Measurements from ENCODE around the gene NUFIP1.
"Not testable (repeated sequence)": the region's sequence is repeated elsewhere in the genome, so short reads cannot be mapped to it uniquely, and the experiment has no call there.

Gene NUFIP1

GRCh38 chr13:44989071-44989889 is at the start of gene NUFIP1, which contains the start of gene GPALPP1:
Gene NUFIP1, minus strand, starts transcription at chr13:44989471. Its CDS starts 35 bp downstream, at chr13:44989436.
Gene GPALPP1, plus strand, starts transcription at chr13:44989538. Its CDS starts 117 bp downstream, at chr13:44989655.
- peak; percentile 98 for DNase-seq (ENCODE audit: low read depth)
- peak; percentile 19 for TF ChIP-seq CTCF (IDR thresholded peaks at IDR 0.05; ENCODE audit: insufficient read depth, low read depth, low read length, missing control alignments)
- H3K4me3 ChIP-seq (ENCODE audit: low read length), result peak within 1 kb of the TSS; percentile 97

GRCh38 chr13:45036206-45036605 is 46.9 kb upstream of the NUFIP1 start:
- no peak overlapping the region for H3K4me3 ChIP-seq (ENCODE audit: low read length)
- no peak for TF ChIP-seq CTCF (IDR thresholded peaks at IDR 0.05; ENCODE audit: insufficient read depth, low read depth, low read length, missing control alignments)
- DNase-seq (ENCODE audit: low read depth), result no peak

- no peak overlapping the region for H3K4me3 ChIP-seq (ENCODE audit: low read length)
- DNase-seq (ENCODE audit: low read depth), result no peak
- no peak for TF ChIP-seq CTCF (IDR thresholded peaks at IDR 0.05; ENCODE audit: insufficient read depth, low read depth, low read length, missing control alignments)
These were observed 45.1 kb upstream of the NUFIP1 start for GRCh38 chr13:45034342-45034741.

GRCh38 chr13:45024847-45025246 is 35.6 kb upstream of the NUFIP1 start:
- no peak overlapping the region for H3K4me3 ChIP-seq (ENCODE audit: low read length)
- TF ChIP-seq CTCF (IDR thresholded peaks at IDR 0.05; ENCODE audit: insufficient read depth, low read depth, low read length, missing control alignments), result no peak
- no peak for DNase-seq (ENCODE audit: low read depth)

- no peak for TF ChIP-seq CTCF (IDR thresholded peaks at IDR 0.05; ENCODE audit: insufficient read depth, low read depth, low read length, missing control alignments)
- no peak for DNase-seq (ENCODE audit: low read depth)
- no peak overlapping the region for H3K4me3 ChIP-seq (ENCODE audit: low read length)
These were observed 32.0 kb upstream of the NUFIP1 start for GRCh38 chr13:45021250-45021649.

GRCh38 chr13:45019981-45020380 is 30.7 kb upstream of the NUFIP1 start:
- DNase-seq (ENCODE audit: low read depth), result peak; percentile 29
- not testable (repeated sequence) for H3K4me3 ChIP-seq (ENCODE audit: low read length)

GRCh38 chr13:45016792-45017425 is 27.6 kb upstream of the NUFIP1 start:
- no peak for DNase-seq (ENCODE audit: low read depth)
- no peak for TF ChIP-seq CTCF (IDR thresholded peaks at IDR 0.05; ENCODE audit: insufficient read depth, low read depth, low read length, missing control alignments)
- H3K4me3 ChIP-seq (ENCODE audit: low read length), result no peak overlapping the region
